Thoracic aorta (tissue), 2 donors: ENCODE data around the gene SECISBP2L. TPM values are rescaled to one million over a fixed set of nuclear protein-coding genes. Genes with fewer than 3 reads are reported as not detected.
"Not testable (repeated sequence)": the region's sequence is repeated elsewhere in the genome, so short reads cannot be mapped to it uniquely, and the experiment has no call there.

Experiments
- ATAC-seq: fragments of 150-250 bp; one replicate; pipeline ENCODE4 v1.8.0; 2017; ENCODE audit warnings: low read depth; ENCODE audit not compliant: insufficient number of reproducible peaks, low FRiP score
- DNase-seq: peaks from one replicate; pipeline ENCODE4 v3.0.0-alpha.2; 2020; ENCODE audit warnings: low spot score
- H3K27ac ChIP-seq, 2 donors: fragments of 200-600 bp; sonication (generic); 1 replicate in 1 of 2; 2 replicates in 1 of 2; pipeline ENCODE4 v1.5.1; 2016; ENCODE audit warnings: mild to moderate bottlenecking in 2 of 2, moderate library complexity in 2 of 2
- H3K27me3 ChIP-seq: fragments of 200-600 bp; sonication (generic); replicated peaks from 2 replicates; pipeline ENCODE4 v1.6.0; 2016; ENCODE audit warnings: mild to moderate bottlenecking; ENCODE audit not compliant: insufficient read depth
- H3K36me3 ChIP-seq: fragments of 200-600 bp; sonication (generic); one replicate; pipeline ENCODE4 v1.5.1; 2016
- H3K4me1 ChIP-seq, 2 donors: fragments of 200-600 bp; sonication (generic); 1 replicate in 1 of 2; 2 replicates in 1 of 2; pipeline versions ENCODE4 v1.5.1 to v1.6.0; 2016; ENCODE audit warnings: low read depth in 2 of 2, mild to moderate bottlenecking in 1 of 2; ENCODE audit not compliant: control insufficient read depth in 1 of 2
- H3K4me3 ChIP-seq: fragments of 200-600 bp; sonication (generic); 2 replicates; pipeline ENCODE4 v1.5.1; 2016; ENCODE audit warnings: mild to moderate bottlenecking
- H3K9me3 ChIP-seq: fragments of 200-600 bp; sonication (generic); 2 replicates; pipeline ENCODE4 v1.5.1; 2016
- total RNA-seq, 2 donors: library from RNA; depleted of rRNA; stranded (reverse); fragments of >200 nt; gene quantifications; one replicate each; pipeline versions ENCODE4 v1.1.0 to v1.2.3, GENCODE V29; 2016
- TF ChIP-seq, protein P1 (sequence below): fragments of 200-600 bp; sonication (generic); IDR thresholded peaks from one replicate; pipeline ENCODE4 v1.5.1; 2019; ENCODE audit warnings: antibody characterized with exemption

SECISBP2L gene
- total RNA-seq, 2 donors from 2014 or later: 34.9 to 55.2 TPM

DNA sequence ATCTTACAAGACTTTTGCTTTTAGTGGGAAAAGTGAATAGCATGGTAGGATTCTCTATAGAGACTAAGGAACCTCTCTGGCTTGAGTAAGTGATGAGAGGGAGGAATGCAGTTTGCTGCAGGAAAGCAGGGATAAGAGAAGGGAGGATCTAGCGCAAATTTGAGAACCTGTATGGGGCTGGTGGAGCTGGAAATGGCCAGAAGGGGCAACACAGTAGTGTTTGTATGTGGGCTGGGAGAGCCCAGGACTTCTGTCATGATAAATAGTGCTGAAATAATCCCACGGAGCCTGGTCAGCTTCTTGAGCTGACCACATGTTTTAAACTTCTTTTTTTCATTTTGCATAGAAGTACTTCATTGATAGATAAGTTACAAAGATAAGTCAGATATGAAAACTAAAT, 71.4 kb downstream of the SECISBP2L start:
- ATAC-seq (no peak), DNase-seq (no peak)
- Histone ChIP-seq H3K4me3 (no peak overlapping the region), H3K9me3 (no peaks in the 10 kb centered on the region), H3K27ac (peak overlapping the region; percentile 0 to 65), H3K27me3 (no peaks in the 10 kb centered on the region), H3K4me1 (peaks cover 3 to 13% of the 10 kb centered on the region in 2 donors), H3K36me3 (no peaks in the 10 kb centered on the region)
- TF ChIP-seq, protein P1, sequence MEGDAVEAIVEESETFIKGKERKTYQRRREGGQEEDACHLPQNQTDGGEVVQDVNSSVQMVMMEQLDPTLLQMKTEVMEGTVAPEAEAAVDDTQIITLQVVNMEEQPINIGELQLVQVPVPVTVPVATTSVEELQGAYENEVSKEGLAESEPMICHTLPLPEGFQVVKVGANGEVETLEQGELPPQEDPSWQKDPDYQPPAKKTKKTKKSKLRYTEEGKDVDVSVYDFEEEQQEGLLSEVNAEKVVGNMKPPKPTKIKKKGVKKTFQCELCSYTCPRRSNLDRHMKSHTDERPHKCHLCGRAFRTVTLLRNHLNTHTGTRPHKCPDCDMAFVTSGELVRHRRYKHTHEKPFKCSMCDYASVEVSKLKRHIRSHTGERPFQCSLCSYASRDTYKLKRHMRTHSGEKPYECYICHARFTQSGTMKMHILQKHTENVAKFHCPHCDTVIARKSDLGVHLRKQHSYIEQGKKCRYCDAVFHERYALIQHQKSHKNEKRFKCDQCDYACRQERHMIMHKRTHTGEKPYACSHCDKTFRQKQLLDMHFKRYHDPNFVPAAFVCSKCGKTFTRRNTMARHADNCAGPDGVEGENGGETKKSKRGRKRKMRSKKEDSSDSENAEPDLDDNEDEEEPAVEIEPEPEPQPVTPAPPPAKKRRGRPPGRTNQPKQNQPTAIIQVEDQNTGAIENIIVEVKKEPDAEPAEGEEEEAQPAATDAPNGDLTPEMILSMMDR: no peak

DNA sequence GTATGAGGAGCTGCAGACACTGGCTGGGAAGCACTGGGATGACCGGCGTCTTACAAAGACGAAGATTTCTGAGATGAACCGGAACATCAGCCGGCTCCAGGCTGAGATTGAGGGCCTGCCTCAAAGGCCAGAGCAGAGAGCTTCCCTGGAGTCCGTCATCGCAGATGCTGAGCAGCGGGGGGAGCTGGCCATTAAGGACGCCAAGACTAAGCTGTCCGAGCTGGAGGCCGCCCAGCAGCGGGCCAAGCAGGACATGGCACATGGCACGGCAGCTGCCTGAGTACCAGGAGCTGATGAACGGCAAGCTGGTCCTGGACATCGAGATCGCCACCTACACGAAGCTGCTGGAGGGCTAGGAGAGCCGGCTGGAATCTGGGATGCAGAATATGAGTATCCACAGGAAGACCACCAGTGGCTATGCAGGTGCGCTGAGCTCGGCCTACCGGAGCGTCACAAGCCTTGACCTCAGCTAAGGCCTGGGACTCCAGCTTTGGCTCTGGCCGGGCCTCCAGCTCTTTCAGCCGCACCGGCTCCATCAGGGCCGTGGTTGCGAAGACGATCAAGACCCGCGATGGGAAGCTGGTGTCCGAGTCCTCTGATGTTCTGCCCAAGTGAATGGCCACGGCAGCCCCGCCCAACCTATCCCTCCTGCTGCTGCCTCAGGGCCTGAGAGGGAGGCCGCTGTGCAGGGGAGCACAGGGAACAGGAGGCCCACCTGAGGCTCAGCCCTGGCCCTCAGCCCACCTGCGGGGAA, 73.3 kb downstream of the SECISBP2L start:
- Histone ChIP-seq H3K9me3 (no peaks in the 10 kb centered on the region), H3K4me1 (peaks cover 3 to 16% of the 10 kb centered on the region in 2 donors), H3K36me3 (no peaks in the 10 kb centered on the region), H3K4me3 (no peak overlapping the region), H3K27ac (no peak overlapping the region), H3K27me3 (no peaks in the 10 kb centered on the region)
- ATAC-seq (no peak), DNase-seq (no peak)
- TF ChIP-seq, protein P1: no peak

DNA sequence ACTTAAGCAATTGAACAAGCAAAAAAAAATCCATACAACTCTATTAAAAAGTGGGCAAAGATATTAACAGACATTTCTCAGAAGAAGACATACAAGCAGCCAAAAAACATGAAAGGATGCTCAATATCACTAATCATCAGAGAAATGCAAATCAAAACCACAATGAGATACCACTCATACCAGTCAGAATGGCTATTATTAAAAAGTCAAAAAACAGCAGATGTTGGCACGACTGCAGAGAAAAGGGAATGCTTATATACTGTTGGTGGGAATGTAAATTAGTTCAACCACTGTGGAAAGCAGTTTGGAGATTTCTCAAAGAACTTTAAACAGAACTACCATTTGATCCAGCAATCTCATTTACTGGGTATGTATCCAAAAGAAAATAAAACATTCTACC, 75.3 kb downstream of the SECISBP2L start:
- H3K36me3 ChIP-seq, H3K9me3 ChIP-seq, DNase-seq, H3K27me3 ChIP-seq, ATAC-seq, H3K27ac ChIP-seq, H3K4me3 ChIP-seq: not testable (repeated sequence)
- H3K4me1 ChIP-seq: peaks cover 15 to 30% of the 10 kb centered on the region in 2 donors

DNA sequence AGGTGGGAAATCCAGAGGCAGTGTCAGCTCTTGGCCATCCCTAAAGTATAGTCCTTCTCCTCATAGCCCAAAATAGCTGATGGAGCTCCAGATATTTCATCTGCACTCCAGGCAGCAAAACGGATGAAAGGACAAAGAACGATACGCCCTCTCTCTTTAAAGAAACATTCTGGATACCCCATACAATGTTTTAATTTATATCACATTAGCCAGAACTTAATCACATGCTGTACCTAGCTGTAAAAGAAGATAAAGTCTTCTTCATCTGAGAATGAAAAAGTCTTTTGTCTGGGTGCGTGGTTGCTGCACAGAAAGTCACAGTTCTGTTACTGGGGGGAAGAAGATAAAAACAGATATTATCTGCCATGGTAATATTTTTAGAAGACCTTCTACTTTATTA, 78.2 kb downstream of the SECISBP2L start:
- no peak for ATAC-seq
- H3K4me1 ChIP-seq: peaks cover 17 to 38% of the 10 kb centered on the region in 2 donors
- H3K27me3 ChIP-seq: no peaks in the 10 kb centered on the region
- no peak for DNase-seq
- H3K27ac ChIP-seq: no peak overlapping the region
- no peak overlapping the region for H3K4me3 ChIP-seq
- TF ChIP-seq, protein P1: no peak
- no peaks in the 10 kb centered on the region for H3K9me3 ChIP-seq
- H3K36me3 ChIP-seq: no peaks in the 10 kb centered on the region

DNA sequence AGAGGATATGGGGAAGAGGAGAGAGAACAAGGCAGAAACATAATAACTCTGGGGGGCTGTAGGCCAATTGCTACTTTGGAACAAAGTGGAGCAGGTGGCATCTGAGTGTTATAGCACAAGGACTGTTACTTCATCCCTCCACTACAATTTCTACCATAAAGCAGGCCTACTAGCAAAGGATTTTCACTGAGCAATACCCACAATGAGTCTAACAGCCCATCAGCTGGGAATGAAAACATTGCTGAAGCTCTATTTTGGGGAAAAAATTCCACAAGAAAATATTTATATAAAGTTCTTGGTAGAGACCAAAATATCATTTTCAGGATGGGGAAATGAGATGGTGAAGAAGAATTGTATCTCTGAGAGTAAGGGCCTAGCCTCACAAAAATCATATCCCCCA, 78.9 kb downstream of the SECISBP2L start:
- Histone ChIP-seq H3K27me3 (no peaks in the 10 kb centered on the region), H3K36me3 (no peaks in the 10 kb centered on the region), H3K4me1 (peaks cover 17 to 42% of the 10 kb centered on the region in 2 donors), H3K9me3 (no peaks in the 10 kb centered on the region), H3K27ac (peak overlapping the region; percentile 69 to 72), H3K4me3 (no peak overlapping the region)
- DNase-seq (no peak), ATAC-seq (no peak)
- TF ChIP-seq, protein P1: no peak
